T-helper 2 cell (primary cell): ENCODE measurements around the gene SPATA32.

Source experiments
- DNase-seq, 5 experiments: peaks; one replicate each; pipeline versions ENCODE4 v3.0.0 to v3.0.0-alpha.2; 2012 to 2022

Gene SPATA32

GRCh38 chr17:45293413-45294211, 31.7 kb upstream of the SPATA32 start:
- DNase-seq, result no peak

DNA sequence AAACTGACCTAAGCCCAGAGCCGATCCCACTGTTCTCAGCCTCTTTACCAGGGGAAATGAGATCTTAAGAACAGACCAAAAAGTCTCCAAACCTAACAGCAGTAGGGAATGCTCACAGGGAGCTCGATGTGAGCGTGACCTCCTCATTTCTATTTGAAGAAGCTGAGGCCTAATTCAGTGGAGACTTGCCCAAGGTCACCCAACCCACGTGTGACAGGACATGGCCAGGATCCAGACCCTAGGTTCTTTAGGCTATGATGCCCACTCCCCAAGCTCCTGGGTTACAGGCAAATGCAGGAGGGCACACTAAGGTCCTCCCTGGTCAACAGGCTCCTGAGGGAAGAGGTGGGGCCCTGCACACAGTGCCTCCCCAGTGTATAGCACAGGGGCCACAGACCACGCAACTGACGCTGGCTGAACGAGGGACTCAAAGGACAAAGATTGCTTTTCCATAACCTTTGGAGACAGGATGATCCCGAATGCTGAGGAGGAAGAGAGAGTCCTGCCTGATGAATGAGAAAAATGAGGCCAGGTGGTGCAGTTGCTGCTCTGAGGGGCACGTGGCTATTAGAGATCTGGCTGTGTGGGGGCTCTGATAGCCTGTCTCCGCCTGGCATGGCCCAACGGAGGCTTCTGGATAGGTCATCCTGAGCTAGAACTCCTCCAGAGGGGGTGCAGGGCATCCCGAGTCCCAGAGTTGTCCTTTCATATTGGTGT, 31.0 kb upstream of the SPATA32 start:
- no peak for DNase-seq

GRCh38 chr17:45291171-45291805, 29.4 kb upstream of the SPATA32 start:
- no peak for DNase-seq

DNA sequence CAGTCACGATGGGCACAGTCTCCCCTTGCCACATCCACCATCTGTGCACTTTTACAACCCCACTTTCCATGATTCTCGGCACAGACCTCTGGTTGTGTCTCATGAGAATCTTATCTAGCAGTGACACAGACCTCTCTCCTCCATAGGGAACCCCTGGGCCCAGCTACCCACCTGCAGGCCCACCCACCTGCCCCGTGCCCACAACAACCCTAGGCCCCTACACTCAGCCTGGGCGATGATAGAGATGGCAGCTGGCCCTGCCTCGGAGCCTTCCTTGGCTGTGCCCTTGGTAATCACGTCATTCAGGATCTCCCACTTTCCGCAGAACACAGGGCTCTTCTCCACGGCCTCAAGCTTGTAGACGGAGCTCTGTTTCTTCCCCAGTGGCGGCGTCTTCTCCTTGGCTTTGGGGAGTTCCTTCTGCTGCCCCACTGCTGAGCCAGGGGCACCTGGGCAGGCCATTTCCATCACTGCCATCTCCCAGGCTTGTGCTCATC, 28.4 kb upstream of the SPATA32 start:
- no peak for DNase-seq

DNA sequence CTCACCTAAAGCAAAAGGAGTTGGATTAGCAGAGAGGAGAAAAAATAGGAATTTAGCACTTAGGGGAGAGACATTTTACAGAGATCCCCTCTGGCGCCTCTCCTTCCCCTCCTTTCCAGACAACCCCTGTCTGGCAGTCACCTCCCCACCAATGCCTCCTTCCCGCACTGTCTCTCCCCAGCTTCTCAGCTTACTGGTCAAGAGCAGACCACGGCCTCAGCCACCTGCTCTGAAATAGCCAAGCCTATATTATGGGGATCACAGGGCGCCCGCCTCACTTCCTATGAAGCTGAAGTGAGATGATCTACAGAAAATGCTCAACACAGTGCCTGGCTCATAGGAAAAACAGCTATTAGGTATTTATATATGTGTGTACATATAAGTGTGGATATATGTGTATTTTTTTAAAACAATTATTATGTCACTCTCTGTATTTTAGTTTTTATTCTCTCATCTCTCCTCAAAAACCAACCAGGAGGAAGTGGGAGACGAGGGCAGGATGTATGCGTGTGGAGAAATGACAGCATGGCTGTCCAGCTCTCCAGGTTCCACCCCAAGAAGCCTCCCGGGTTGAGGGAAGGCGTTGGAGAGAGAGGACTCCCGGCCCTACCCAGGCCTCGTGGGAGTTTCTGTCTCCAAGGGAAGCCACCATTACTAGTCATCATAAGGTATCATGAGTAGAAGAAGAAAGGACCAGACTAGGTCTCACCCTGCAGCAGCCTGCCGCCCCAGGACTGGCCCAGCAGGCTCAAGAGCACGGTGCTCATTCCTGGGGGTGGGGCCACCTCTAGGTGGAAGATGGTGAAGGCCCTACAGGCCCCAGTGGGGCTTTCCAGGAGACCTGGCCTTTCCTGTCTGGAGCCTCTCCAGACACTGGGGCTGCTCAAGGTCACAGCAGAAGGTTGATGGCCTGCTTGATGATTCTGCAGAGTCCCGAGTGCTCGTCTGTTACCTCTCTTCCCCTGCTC, 27.7 kb upstream of the SPATA32 start:
- no peak for DNase-seq

DNA sequence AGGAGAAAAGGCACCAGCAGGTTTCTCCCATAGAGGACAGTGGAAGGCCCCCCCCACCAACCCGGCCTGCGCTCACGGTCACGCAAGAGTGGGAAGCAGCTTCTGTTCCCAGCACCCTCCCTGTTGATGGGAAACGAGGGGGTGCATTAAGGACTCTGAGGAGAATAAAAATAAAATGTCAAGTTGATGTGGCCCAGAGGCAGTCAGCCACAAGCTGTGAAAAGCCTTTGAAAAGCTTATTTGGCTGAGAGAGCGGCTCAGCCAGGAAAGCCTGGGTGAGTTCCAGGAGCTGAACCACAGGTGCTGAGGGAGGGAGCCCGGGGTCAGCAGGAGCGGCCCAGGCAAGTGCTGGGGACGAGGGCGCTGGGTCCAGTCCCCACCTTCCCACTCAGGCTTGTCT, 26.9 kb upstream of the SPATA32 start:
- DNase-seq, result no peak

DNA sequence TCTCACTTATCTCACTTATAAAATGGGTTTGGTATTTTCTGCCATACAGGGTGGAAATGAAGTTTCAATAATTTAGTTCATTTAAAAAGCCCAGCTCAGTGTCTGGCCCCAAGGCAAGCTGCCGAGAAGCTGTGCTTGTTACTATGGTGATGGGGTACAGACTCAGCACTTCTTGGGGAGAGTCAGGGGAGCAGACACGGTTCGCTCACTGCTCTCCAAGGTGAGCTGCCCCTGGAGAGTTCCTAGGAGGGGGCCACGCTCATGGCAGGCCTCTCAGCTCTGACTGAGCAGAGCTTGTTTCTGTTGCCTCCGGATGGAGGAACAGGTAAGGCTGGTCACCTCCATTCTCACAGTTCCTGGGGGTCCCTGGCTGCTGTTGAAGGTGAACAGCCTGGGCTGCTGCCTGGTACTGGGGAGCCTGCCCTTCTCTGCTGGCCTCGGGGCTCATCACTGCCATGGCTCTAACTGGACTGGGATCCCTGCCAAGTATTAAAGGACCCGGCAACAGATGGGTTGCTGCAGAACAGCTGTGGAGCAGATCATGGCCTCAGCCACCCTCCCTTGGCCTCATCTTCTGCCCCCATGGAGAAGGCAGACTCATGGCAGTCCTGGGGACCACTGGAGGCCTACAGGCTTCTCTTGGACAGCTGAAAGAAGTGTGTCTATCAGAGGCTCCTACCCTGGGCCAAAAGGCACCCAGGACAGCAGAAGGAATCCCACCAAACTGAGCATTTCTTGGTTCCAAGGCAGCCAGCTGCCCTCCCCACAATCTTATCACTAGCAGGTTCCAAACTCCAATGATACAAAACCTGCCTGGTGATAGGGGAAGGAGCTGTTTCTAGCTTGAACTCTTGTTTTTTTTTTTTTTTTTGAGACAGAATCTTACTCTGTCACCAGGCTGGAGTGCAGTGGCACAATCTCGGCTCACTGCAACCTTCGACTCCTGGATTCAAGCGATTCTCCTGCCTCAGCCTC, 25.9 kb upstream of the SPATA32 start:
- no peak for DNase-seq

DNA sequence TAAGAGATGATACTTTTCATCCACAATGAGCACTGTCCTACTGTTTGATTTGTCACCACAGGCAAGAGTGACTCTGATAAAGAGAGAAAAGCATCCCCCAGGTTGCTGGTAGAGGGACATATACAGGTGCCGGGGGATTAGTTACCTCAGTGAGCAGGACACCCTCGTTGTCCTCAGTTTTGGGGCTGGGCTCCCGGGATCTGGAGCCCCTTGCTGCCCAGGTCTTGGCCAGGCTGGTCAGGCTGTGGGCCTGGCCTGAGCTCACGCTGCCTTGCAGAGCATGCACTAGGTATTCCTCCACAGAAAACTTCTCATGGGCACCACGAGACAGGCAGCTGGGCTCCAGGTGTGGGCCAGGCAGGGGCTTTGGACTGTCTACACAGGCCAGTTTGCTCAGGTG, 24.4 kb upstream of the SPATA32 start:
- no peak for DNase-seq

DNA sequence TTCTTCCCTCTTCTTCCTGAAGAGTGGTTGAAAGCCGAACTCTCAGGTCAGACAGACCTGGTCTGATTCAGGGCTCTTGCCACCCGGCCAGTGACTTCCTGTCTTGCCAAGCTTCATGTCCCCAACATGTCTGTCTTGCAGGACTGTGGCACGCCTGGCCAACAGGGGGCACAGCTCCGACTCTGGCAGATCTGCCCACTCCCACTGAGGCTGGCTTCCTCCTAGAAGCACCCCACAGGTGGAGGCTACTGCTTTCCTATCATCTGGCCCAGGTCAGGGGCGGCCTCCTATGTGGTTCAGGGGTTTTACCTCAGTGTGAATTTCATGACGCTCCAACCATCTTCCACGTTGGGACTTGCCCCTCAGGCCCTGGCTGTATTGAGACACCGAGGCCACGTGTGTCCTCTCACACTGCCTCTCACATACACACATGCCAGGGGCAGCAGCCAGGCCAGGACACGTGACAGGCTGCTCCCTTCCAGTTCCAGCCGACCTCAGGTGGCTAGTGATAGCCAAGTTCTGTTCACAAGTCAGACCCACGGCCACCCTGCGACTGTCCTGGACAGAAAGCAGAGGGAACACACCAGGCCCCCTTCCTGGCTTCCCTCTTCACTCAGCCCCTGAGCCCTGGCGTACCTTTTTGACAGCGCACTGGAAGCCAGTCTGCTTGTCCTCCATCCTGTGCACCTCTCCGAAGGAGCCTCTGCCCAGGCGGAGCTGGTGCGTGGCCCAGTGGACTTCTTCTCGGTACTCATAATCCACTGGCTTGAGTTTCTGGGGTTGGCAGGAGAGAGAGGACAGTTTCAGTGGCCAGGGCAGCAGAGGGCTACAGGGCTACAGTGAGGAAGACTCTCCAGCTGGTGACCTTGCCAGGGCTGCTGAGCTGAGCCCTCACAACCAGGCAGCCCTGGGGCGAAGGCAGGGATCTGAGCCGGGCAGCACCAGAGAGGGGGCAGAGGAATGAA, 22.6 kb upstream of the SPATA32 start:
- peak in 1 of 5 experiments; percentile 54 for DNase-seq

GRCh38 chr17:45283711-45284110, 21.8 kb upstream of the SPATA32 start:
- DNase-seq, result no peak

GRCh38 chr17:45282683-45283644, 21.1 kb upstream of the SPATA32 start:
- no peak for DNase-seq

- no peak for DNase-seq
These were observed 18.0 kb upstream of the SPATA32 start for GRCh38 chr17:45279898-45280297.

DNA sequence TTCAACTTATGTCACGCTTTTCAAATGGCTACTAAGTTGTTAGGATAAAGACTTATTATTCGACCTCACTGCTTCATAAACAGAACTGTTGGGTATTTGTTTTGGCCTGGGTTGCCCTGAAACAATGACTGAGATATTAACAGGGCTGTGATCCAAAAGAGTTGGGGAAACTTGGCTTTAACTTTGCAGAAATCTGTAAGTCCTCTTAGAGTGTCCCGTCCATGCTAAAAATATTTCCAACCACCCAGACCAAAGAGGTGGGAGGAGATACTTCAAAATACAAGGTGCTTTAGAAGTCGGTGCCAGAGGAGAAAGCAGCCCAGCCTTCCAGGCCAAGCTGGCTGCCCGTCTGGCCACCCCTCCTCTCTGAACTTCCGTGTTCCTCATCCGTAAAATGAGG, 16.1 kb upstream of the SPATA32 start:
- no peak for DNase-seq

- DNase-seq, result peak; percentile 71 to 89 (median 83)
These were observed 15.4 kb upstream of the SPATA32 start for GRCh38 chr17:45277216-45277849.

DNA sequence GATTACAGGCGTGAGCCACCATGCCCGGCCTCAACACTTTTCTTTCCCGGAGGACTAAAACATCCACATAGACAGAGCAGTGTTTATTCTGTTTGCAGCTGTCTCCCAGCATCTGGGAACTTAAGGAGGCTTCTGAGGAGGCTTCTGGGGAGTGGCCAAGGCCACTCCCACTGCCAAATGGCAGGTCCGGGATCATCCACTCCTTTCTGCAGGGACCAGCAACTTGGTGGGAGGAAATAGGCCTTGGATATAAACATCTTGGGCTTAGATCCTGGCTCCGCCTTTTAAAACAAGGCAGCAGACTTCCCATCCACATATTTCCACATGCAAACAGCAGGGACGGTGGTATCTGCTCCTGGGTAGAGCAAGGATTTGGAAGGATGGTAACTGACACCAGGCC, 14.1 kb upstream of the SPATA32 start:
- no peak for DNase-seq

DNA sequence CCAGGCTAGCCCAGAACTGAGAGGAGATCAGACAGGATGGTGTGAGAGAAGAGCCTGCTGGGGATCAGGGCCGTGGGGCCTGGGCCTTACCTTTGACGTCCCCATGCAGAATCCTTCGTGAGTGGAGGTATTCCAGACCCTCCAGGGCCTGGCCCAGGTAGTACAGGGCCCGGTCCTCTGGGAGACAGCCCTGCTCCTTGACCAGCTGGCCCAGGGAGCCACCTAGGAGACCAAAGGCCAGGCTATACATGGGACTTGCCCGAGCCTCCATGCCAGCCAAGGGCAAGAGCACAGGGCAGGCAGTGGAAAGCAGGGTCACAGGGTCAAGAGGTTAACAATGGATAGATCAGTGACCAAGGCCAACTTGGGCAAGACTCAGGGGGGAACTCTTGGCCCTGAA, 12.1 kb upstream of the SPATA32 start:
- DNase-seq, result no peak

DNA sequence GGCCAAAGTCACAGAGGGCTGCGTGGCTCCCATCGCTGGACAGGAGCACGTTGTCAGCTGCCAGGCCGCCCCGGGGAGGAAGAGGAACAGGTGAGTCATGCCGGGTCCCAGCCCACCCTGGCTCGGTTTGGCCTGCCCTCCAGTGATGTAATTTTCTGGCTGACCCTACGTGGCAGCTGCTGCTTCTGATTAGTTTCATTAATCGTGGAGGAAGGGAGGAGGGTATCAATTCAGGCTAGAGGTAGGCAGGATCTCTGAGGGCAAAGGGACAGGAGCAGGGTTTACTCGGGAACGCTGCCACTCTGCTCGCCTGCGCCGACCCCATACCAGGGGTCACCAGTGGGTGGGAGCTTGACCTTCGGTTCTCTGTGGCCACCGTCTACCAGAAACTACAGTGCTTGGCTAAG, 11.7 kb upstream of the SPATA32 start:
- DNase-seq, result no peak

- no peak for DNase-seq
These were observed 9.7 kb upstream of the SPATA32 start for GRCh38 chr17:45271603-45272002.
